Neural cell (in vitro differentiated cells): Measurements from ENCODE around the gene PRUNE2. TPM values are rescaled to one million over a fixed set of nuclear protein-coding genes. Genes with fewer than 3 reads are reported as not detected.

Experiments used
- H2AFZ ChIP-seq: fragments of 200-600, 300-800 bp; sonication (generic), shearing (Covaris generic); 2 replicates; pipeline ENCODE4 v1.6.0; 2014; ENCODE audit warnings: low read depth, mild to moderate bottlenecking, antibody characterized with exemption, low read length, moderate library complexity
- H3F3A ChIP-seq: fragments of 200-600 bp; shearing (Covaris generic); 2 replicates; pipeline ENCODE4 v1.6.1; 2016; ENCODE audit warnings: mild to moderate bottlenecking, moderate library complexity, mixed read lengths, antibody characterized with exemption, low read length; ENCODE audit not compliant: insufficient read depth, poor library complexity, severe bottlenecking
- H3K27ac ChIP-seq: fragments of 200-600, 300-800 bp; sonication (generic), shearing (Covaris generic); 2 replicates; pipeline ENCODE4 v1.5.1; 2014; ENCODE audit warnings: mild to moderate bottlenecking, low read length, moderate library complexity
- H3K27me3 ChIP-seq: fragments of 300-800, 200-600 bp; sonication (generic), shearing (Covaris generic); 2 replicates; pipeline ENCODE4 v1.6.0; 2014; ENCODE audit warnings: mild to moderate bottlenecking, low read depth, low read length, moderate library complexity; ENCODE audit not compliant: insufficient read depth
- H3K36me3 ChIP-seq: fragments of 300-800, 200-600 bp; sonication (generic), shearing (Covaris generic); 2 replicates; pipeline ENCODE4 v1.5.1; 2014; ENCODE audit warnings: mild to moderate bottlenecking, antibody characterized with exemption, low read length, moderate library complexity; ENCODE audit not compliant: insufficient read depth
- H3K4me2 ChIP-seq: fragments of 300-800, 200-600 bp; sonication (generic), shearing (Covaris generic); 2 replicates; pipeline ENCODE4 v1.6.0; 2014; ENCODE audit warnings: mild to moderate bottlenecking, low read length
- H3K4me3 ChIP-seq: fragments of 300-800, 200-600 bp; sonication (generic), shearing (Covaris generic); 2 replicates; pipeline ENCODE4 v1.5.1; 2014; ENCODE audit warnings: mild to moderate bottlenecking, low read length, moderate library complexity
- H3K79me2 ChIP-seq: fragments of 200-600 bp; shearing (Covaris generic); replicated peaks from 2 replicates; pipeline ENCODE4 v1.6.0; 2014; ENCODE audit warnings: mild to moderate bottlenecking, low read length, moderate library complexity; ENCODE audit not compliant: insufficient read depth
- H3K9ac ChIP-seq: fragments of 300-800, 200-600 bp; sonication (generic), shearing (Covaris generic); 2 replicates; pipeline ENCODE4 v1.6.1; 2016; ENCODE audit warnings: mild to moderate bottlenecking, low read length, mixed read lengths
- H3K9me2 ChIP-seq: fragments of 200-600 bp; shearing (Covaris generic); 2 replicates; pipeline ENCODE4 v1.6.1; 2016; ENCODE audit warnings: mild to moderate bottlenecking, low read length, mixed read lengths; ENCODE audit not compliant: insufficient read depth
- H3K9me3 ChIP-seq: fragments of 200-600, 300-800 bp; sonication (generic), shearing (Covaris generic); 2 replicates; pipeline ENCODE4 v1.6.1; 2016; ENCODE audit warnings: mild to moderate bottlenecking, mixed run types, low read length, moderate library complexity, mixed read lengths
- H4K20me1 ChIP-seq: fragments of 200-600 bp; shearing (Covaris generic); 2 replicates; pipeline ENCODE4 v1.6.1; 2016; ENCODE audit warnings: mild to moderate bottlenecking, mixed run types; ENCODE audit not compliant: insufficient read depth
- EP300 ChIP-seq: fragments of 450-650 bp; conservative IDR thresholded peaks from 2 replicates; pipeline ENCODE4 v1.6.1; 2014; ENCODE audit warnings: antibody characterized with exemption, mild to moderate bottlenecking, moderate library complexity; ENCODE audit not compliant: poor library complexity, severe bottlenecking
- EZH2 ChIP-seq: fragments of 200-600, 300-800 bp; shearing (Covaris generic), sonication (generic); IDR thresholded peaks from 2 replicates; pipeline ENCODE4 v1.6.1; 2014; ENCODE audit warnings: antibody characterized with exemption, low read length, borderline replicate concordance, mild to moderate bottlenecking; ENCODE audit not compliant: insufficient read depth, poor library complexity, severe bottlenecking
- MXI1 ChIP-seq: fragments of 450-650 bp; conservative IDR thresholded peaks from 2 replicates; pipeline ENCODE4 v1.6.1; 2014; ENCODE audit warnings: antibody characterized with exemption, mild to moderate bottlenecking; ENCODE audit not compliant: poor library complexity, severe bottlenecking
- POLR2AphosphoS5 ChIP-seq: IDR thresholded peaks from 2 replicates; pipeline ENCODE4 v1.6.1; 2012
- RAD21 ChIP-seq: fragments of 450-650 bp; conservative IDR thresholded peaks from 2 replicates; pipeline ENCODE4 v1.6.1; 2014; ENCODE audit warnings: antibody characterized with exemption, mild to moderate bottlenecking, moderate library complexity
- SMC3 ChIP-seq: fragments of 450-650 bp; conservative IDR thresholded peaks from 2 replicates; pipeline ENCODE4 v1.6.1; 2014; ENCODE audit warnings: antibody characterized with exemption, mild to moderate bottlenecking, moderate library complexity; ENCODE audit not compliant: poor library complexity
- TAF1 ChIP-seq: IDR thresholded peaks from 2 replicates; pipeline ENCODE4 v1.6.1; 2012; ENCODE audit warnings: low read depth
- polyA plus RNA-seq: library from polyadenylated mRNA; depleted of rRNA; stranded (reverse); fragments of >200 nt; gene quantifications from 2 replicates; pipeline ENCODE4 v1.2.3, GENCODE V29; 2014
- TF ChIP-seq, protein P1 (sequence below): fragments of 450-650 bp; IDR thresholded peaks from 2 replicates; pipeline ENCODE4 v1.5.1; 2014; ENCODE audit warnings: antibody characterized with exemption, mild to moderate bottlenecking, moderate library complexity; ENCODE audit not compliant: poor library complexity, severe bottlenecking
- TF ChIP-seq, protein P2 (sequence below): IDR thresholded peaks from 2 replicates; pipeline ENCODE4 v1.6.1; 2012; ENCODE audit warnings: borderline replicate concordance

The PRUNE2 gene
- polyA plus RNA-seq, 1 donor from 2014 or later: 9.7 TPM

DNA sequence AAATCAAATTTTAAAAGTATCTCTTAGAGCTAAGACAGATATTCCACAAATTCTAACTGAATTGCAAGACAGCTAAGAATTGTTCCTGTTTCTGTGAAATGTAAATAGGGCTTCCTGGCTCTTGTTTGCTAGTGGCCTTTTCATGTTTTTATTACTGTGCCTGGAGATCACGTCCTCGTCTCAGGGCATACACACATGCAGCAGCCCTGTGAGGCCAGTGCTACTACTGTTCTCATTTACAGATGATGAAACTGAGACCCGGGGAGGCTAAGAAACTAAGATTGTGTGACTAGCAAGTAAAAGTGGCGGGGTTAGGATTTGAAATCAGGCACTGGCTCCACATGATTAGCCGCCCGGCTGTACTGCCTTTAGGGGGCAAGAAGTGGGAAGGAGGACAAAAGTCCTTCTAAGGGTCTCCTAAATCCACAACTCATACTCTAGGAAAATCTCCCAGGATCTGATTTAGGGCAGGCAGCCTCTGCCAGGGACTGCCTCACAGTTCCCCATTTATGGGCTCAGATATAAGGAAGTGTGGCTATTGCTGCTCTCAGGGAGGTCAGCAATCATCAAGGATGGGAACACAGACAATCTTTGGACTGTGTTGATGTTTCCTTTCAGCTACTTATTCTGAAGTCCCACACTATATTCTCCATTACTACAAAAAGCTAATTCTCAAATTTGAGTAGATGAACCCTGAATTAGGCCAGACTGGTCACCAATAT is 7.9 kb downstream of the PRUNE2 start:
- H3F3A ChIP-seq: no peaks in the 10 kb centered on the region
- H3K27ac ChIP-seq: no peak overlapping the region
- H4K20me1 ChIP-seq: no peaks in the 10 kb centered on the region
- no peak overlapping the region for H3K4me2 ChIP-seq
- H3K36me3 ChIP-seq: no peaks in the 10 kb centered on the region
- TF ChIP-seq, protein P1, sequence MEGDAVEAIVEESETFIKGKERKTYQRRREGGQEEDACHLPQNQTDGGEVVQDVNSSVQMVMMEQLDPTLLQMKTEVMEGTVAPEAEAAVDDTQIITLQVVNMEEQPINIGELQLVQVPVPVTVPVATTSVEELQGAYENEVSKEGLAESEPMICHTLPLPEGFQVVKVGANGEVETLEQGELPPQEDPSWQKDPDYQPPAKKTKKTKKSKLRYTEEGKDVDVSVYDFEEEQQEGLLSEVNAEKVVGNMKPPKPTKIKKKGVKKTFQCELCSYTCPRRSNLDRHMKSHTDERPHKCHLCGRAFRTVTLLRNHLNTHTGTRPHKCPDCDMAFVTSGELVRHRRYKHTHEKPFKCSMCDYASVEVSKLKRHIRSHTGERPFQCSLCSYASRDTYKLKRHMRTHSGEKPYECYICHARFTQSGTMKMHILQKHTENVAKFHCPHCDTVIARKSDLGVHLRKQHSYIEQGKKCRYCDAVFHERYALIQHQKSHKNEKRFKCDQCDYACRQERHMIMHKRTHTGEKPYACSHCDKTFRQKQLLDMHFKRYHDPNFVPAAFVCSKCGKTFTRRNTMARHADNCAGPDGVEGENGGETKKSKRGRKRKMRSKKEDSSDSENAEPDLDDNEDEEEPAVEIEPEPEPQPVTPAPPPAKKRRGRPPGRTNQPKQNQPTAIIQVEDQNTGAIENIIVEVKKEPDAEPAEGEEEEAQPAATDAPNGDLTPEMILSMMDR: no peak
- TF ChIP-seq MXI1: no peak
- TF ChIP-seq, protein P2, sequence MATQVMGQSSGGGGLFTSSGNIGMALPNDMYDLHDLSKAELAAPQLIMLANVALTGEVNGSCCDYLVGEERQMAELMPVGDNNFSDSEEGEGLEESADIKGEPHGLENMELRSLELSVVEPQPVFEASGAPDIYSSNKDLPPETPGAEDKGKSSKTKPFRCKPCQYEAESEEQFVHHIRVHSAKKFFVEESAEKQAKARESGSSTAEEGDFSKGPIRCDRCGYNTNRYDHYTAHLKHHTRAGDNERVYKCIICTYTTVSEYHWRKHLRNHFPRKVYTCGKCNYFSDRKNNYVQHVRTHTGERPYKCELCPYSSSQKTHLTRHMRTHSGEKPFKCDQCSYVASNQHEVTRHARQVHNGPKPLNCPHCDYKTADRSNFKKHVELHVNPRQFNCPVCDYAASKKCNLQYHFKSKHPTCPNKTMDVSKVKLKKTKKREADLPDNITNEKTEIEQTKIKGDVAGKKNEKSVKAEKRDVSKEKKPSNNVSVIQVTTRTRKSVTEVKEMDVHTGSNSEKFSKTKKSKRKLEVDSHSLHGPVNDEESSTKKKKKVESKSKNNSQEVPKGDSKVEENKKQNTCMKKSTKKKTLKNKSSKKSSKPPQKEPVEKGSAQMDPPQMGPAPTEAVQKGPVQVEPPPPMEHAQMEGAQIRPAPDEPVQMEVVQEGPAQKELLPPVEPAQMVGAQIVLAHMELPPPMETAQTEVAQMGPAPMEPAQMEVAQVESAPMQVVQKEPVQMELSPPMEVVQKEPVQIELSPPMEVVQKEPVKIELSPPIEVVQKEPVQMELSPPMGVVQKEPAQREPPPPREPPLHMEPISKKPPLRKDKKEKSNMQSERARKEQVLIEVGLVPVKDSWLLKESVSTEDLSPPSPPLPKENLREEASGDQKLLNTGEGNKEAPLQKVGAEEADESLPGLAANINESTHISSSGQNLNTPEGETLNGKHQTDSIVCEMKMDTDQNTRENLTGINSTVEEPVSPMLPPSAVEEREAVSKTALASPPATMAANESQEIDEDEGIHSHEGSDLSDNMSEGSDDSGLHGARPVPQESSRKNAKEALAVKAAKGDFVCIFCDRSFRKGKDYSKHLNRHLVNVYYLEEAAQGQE: no peak
- TF ChIP-seq SMC3: no peak
- no peak for TF ChIP-seq RAD21
- TF ChIP-seq POLR2AphosphoS5: no peak
- TF ChIP-seq EP300: no peak
- TF ChIP-seq EZH2: no peak
- TF ChIP-seq TAF1: no peak
- no peaks in the 10 kb centered on the region for H3K27me3 ChIP-seq
- H2AFZ ChIP-seq: no peak overlapping the region
- H3K79me2 ChIP-seq: no peaks in the 10 kb centered on the region
- no peak overlapping the region for H3K4me3 ChIP-seq
- no peaks in the 10 kb centered on the region for H3K9me3 ChIP-seq
- no peaks in the 10 kb centered on the region for H3K9me2 ChIP-seq
- no peak overlapping the region for H3K9ac ChIP-seq

DNA sequence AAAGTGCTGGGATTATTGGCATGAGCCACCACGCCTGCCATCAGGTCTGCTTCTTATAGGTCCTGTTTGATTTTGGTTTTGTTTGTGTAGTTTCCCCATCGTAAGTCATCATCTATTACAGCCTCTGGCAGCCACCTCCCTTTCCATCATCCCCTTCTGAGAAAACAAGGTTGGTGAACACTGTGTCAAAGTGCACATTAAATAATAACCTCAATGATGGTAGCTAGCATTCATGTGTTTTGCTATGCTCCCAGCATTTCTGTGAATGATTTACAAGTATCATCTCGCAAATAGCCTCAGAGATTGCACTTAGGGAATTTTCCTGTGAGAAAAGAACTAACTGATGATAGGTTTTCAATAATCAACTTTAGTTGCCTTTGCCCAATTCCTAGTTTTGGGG is 9.9 kb downstream of the PRUNE2 start:
- no peak overlapping the region for H3K27ac ChIP-seq
- H3K4me3 ChIP-seq: no peak overlapping the region
- H3F3A ChIP-seq: no peaks in the 10 kb centered on the region
- H3K4me2 ChIP-seq: no peak overlapping the region
- no peaks in the 10 kb centered on the region for H3K36me3 ChIP-seq
- TF ChIP-seq, protein P1: no peak
- TF ChIP-seq RAD21: no peak
- no peak for TF ChIP-seq EZH2
- no peak for TF ChIP-seq TAF1
- TF ChIP-seq SMC3: no peak
- no peak for TF ChIP-seq MXI1
- TF ChIP-seq, protein P2: no peak
- TF ChIP-seq POLR2AphosphoS5: no peak
- TF ChIP-seq EP300: no peak
- H3K9me3 ChIP-seq: no peaks in the 10 kb centered on the region
- no peak overlapping the region for H3K9ac ChIP-seq
- H3K9me2 ChIP-seq: no peaks in the 10 kb centered on the region
- H3K79me2 ChIP-seq: no peaks in the 10 kb centered on the region
- no peak overlapping the region for H2AFZ ChIP-seq
- H4K20me1 ChIP-seq: no peaks in the 10 kb centered on the region
- H3K27me3 ChIP-seq: no peaks in the 10 kb centered on the region
